ENCODE results near the gene SEL1L3. TPM values are rescaled to one million over a fixed set of nuclear protein-coding genes. Genes with fewer than 3 reads are reported as not detected.

Gene SEL1L3
- total RNA-seq, 1 experiment from 2014 or later: 28.1 TPM

- Mint-ChIP-seq H3K9me3 (ENCODE audit: unreplicated experiment) (no peaks in the 10 kb centered on the region), H3K36me3 (ENCODE audit: insufficient read depth, unreplicated experiment) (no peaks in the 10 kb centered on the region), H3K27ac (ENCODE audit: low read depth, unreplicated experiment) (no peak overlapping the region), H3K27me3 (ENCODE audit: insufficient read depth, unreplicated experiment) (no peaks in the 10 kb centered on the region), H3K4me1 (ENCODE audit: insufficient read depth, unreplicated experiment) (peaks cover 20% of the 10 kb centered on the region), H3K4me3 (ENCODE audit: unreplicated experiment) (no peak overlapping the region)
- POLR2A ChIA-PET: interaction anchor here (0.7 to 2.0 kb wide), 2 partner anchors 8 to 22 kb away, joined by 3 to 7 read pairs; partner anchors contain the start of gene SMIM20
- no TSS peak for BruUV-seq (replicated peaks)
- intact Hi-C loops (cut with micrococcal nuclease): loop anchor here (5.0 kb wide), 1 partner anchor 38 kb away; no protein-coding TSS in a partner anchor
- no peak for DNase-seq (ENCODE audit: unreplicated experiment)
- no peak for TF ChIP-seq CTCF (IDR thresholded peaks at IDR 0.05; ENCODE audit: unreplicated experiment)
- CTCF ChIA-PET: interaction anchor here (1.0 to 1.1 kb wide), 2 partner anchors 40 to 464 kb away, joined by 3 to 5 read pairs; no protein-coding TSS in a partner anchor
These were observed 42.6 kb upstream of the SEL1L3 start for GRCh38 chr4:25905371-25905770.

- no peak overlapping the region for H3K27ac Mint-ChIP-seq (ENCODE audit: low read depth, unreplicated experiment)
- H3K9me3 Mint-ChIP-seq (ENCODE audit: unreplicated experiment): no peaks in the 10 kb centered on the region
- peaks cover 20% of the 10 kb centered on the region for H3K4me1 Mint-ChIP-seq (ENCODE audit: insufficient read depth, unreplicated experiment)
- ChIA-PET CTCF (interaction anchor here (1.0 kb wide), 1 partner anchor 463 kb away, joined by 3 read pairs; no protein-coding TSS in a partner anchor), POLR2A (interaction anchor here (0.7 to 2.0 kb wide), 2 partner anchors 9 to 21 kb away, joined by 3 to 7 read pairs; partner anchors contain the start of gene SMIM20)
- H3K4me3 Mint-ChIP-seq (ENCODE audit: unreplicated experiment): no peak overlapping the region
- TF ChIP-seq CTCF (IDR thresholded peaks at IDR 0.05; ENCODE audit: unreplicated experiment): no peak
- no peak for DNase-seq (ENCODE audit: unreplicated experiment)
- no TSS peak for BruUV-seq (replicated peaks)
- no peaks in the 10 kb centered on the region for H3K36me3 Mint-ChIP-seq (ENCODE audit: insufficient read depth, unreplicated experiment)
- H3K27me3 Mint-ChIP-seq (ENCODE audit: insufficient read depth, unreplicated experiment): no peaks in the 10 kb centered on the region
- intact Hi-C loops (cut with micrococcal nuclease): loop anchor here (5.0 kb wide), 1 partner anchor 37 kb away; no protein-coding TSS in a partner anchor
These were observed 41.9 kb upstream of the SEL1L3 start for GRCh38 chr4:25904748-25905082.

- peak; percentile 51 for DNase-seq (ENCODE audit: unreplicated experiment)
- no peak for TF ChIP-seq CTCF (IDR thresholded peaks at IDR 0.05; ENCODE audit: unreplicated experiment)
- Mint-ChIP-seq H3K36me3 (ENCODE audit: insufficient read depth, unreplicated experiment) (no peaks in the 10 kb centered on the region), H3K27me3 (ENCODE audit: insufficient read depth, unreplicated experiment) (no peaks in the 10 kb centered on the region), H3K27ac (ENCODE audit: low read depth, unreplicated experiment) (no peak overlapping the region), H3K9me3 (ENCODE audit: unreplicated experiment) (no peaks in the 10 kb centered on the region), H3K4me1 (ENCODE audit: insufficient read depth, unreplicated experiment) (peaks cover 20% of the 10 kb centered on the region), H3K4me3 (ENCODE audit: unreplicated experiment) (no peak overlapping the region)
- intact Hi-C loops (cut with micrococcal nuclease): no loop called here
- ChIA-PET POLR2A (interaction anchor here (2.0 kb wide), 1 partner anchor 10 kb away, joined by 7 read pairs; the partner anchor contains the start of gene SMIM20), CTCF (interaction anchor here (0.6 to 1.0 kb wide), 2 partner anchors 40 to 462 kb away, joined by 3 read pairs; no protein-coding TSS in a partner anchor)
- BruUV-seq (replicated peaks): no TSS peak
These were observed 41.3 kb upstream of the SEL1L3 start for GRCh38 chr4:25903900-25904747.

GRCh38 chr4:25901030-25901430 is 38.2 kb upstream of the SEL1L3 start:
- no peaks in the 10 kb centered on the region for H3K9me3 Mint-ChIP-seq (ENCODE audit: unreplicated experiment)
- H3K4me1 Mint-ChIP-seq (ENCODE audit: insufficient read depth, unreplicated experiment): peaks cover 13% of the 10 kb centered on the region
- H3K4me3 Mint-ChIP-seq (ENCODE audit: unreplicated experiment): no peak overlapping the region
- no peak for DNase-seq (ENCODE audit: unreplicated experiment)
- H3K36me3 Mint-ChIP-seq (ENCODE audit: insufficient read depth, unreplicated experiment): no peaks in the 10 kb centered on the region
- no peaks in the 10 kb centered on the region for H3K27me3 Mint-ChIP-seq (ENCODE audit: insufficient read depth, unreplicated experiment)
- H3K27ac Mint-ChIP-seq (ENCODE audit: low read depth, unreplicated experiment): no peak overlapping the region
- BruUV-seq (replicated peaks): no TSS peak
- intact Hi-C loops (cut with micrococcal nuclease): no loop called here
- ChIA-PET POLR2A (interaction anchor here (1.3 kb wide), 1 partner anchor 12 kb away, joined by 5 read pairs; no protein-coding TSS in a partner anchor), CTCF (no interaction called here)
- no peak for TF ChIP-seq CTCF (IDR thresholded peaks at IDR 0.05; ENCODE audit: unreplicated experiment)
